H1 (cell line): ENCODE results near the gene CHD1L. TPM values are rescaled to one million over a fixed set of nuclear protein-coding genes. Genes with fewer than 3 reads are reported as not detected.

Experiments
- CHD2 ChIP-seq: IDR thresholded peaks from 2 replicates; pipeline ENCODE4 v1.6.1; 2012; ENCODE audit warnings: low read length, improper control_type of control experiment
- HDAC6 ChIP-seq: IDR thresholded peaks from one replicate; pipeline ENCODE4 v1.7.1; 2012; ENCODE audit warnings: low read depth, mild to moderate bottlenecking, inconsistent platforms, low read length, moderate library complexity
- KDM5A ChIP-seq: fragments of 200-600 bp; IDR thresholded peaks from 2 replicates; pipeline ENCODE4 v1.7.1; 2012; ENCODE audit warnings: mild to moderate bottlenecking, low read length, inconsistent platforms, mixed read lengths
- MAFK ChIP-seq: IDR thresholded peaks from 2 replicates; pipeline ENCODE4 v1.6.1; 2012; ENCODE audit warnings: low read depth, mild to moderate bottlenecking, improper control_type of control experiment, low read length
- NRF1 ChIP-seq: IDR thresholded peaks from 2 replicates; pipeline ENCODE4 v1.6.1; 2011; ENCODE audit warnings: mild to moderate bottlenecking, low read depth, low read length, improper control_type of control experiment
- PHF8 ChIP-seq: fragments of 200-600 bp; sonication (generic); conservative IDR thresholded peaks from 2 replicates; pipeline ENCODE4 v1.7.1; 2012; ENCODE audit warnings: low read depth, mild to moderate bottlenecking, inconsistent platforms, low read length, moderate library complexity
- SP2 ChIP-seq: IDR thresholded peaks from 2 replicates; pipeline ENCODE4 v1.6.1; 2012; ENCODE audit warnings: mild to moderate bottlenecking, low read length, inconsistent platforms
- SUZ12 ChIP-seq: fragments of 200-600 bp; sonication (generic); IDR thresholded peaks from 2 replicates; pipeline ENCODE4 v1.6.1; 2012; ENCODE audit warnings: mild to moderate bottlenecking, inconsistent platforms, low read length, moderate library complexity, mixed read lengths
- polyA plus RNA-seq, 7 experiments: library from polyadenylated mRNA; depleted of rRNA in 3 of 7; stranded (reverse) in 5 of 7; unstranded in 2 of 7; fragments of >200 nt in 5 of 7; fragments of 200-250 nt in 2 of 7; gene quantifications; 1 replicate in 5 of 7; 2 replicates in 1 of 7; 4 replicates in 1 of 7; pipeline versions ENCODE4 v1.2.1 to v1.2.3, GENCODE V29; 2011 to 2013; ENCODE audit warnings: missing spikeins in 2 of 7, mixed read lengths in 2 of 7
- total RNA-seq: library from RNA; stranded (reverse); fragmentation: NEBNext Ultra II Directional; extraction: Animal tissue kit (Norgen Biotek cat#: 25700); gene quantifications from 2 replicates; pipeline ENCODE4 v1.2.1, GENCODE V29; 2021
- TF ChIP-seq, protein P1 (sequence below), 3 experiments: IDR thresholded peaks; 1 replicate in 2 of 3; 2 replicates in 1 of 3; pipeline versions ENCODE4 v1.5.1 to v1.6.1; 2011; ENCODE audit warnings: low read length in 3 of 3, mild to moderate bottlenecking in 3 of 3, inconsistent platforms in 2 of 3, low read depth in 1 of 3, moderate library complexity in 1 of 3; ENCODE audit not compliant: insufficient read depth in 1 of 3; ENCODE audit errors: control extremely low read depth in 1 of 3

CHD1L gene
- total and polyA plus RNA-seq, 2 of the 8 experiments (the other 6 are each of a cell fraction or from before 2014, with no cell fraction given) = 20.2 to 51.2 TPM

DNA sequence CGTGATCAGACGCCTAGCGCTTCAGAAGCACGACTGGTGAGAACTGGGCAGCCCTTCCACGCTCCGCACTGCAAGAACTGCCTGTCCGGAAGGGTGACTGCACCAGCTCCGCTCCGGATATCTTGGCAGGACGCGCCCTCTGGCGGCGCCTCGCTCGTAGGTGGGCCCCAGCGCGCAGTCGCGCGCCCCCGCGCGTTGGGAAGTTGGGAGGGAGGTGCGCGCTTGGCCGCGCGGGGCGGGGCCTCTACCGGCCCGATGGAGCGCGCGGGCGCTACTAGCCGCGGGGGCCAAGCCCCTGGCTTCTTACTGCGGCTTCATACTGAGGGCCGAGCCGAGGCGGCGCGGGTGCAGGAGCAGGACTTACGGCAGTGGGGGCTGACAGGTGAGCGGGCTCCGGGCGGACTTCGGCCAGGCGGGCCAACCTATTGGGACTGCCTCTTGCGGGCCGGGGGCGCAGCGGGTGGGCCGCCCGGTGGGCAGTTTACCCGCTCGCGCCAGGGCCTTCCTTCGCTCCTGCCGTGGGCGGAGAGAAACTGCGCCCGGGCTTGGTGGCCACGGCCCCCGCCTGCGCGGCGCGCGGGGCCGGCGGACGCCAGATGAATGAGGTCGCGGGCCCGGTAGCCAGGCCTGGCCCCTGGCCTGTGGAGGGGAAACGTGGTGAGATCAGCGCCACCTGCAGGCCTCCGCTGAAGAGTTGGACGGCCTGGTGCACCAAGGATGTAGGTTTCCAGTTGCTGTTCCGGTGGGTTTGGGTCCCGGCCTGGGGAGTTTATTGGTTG lies at the start of gene CHD1L (continued):
- TF ChIP-seq HDAC6 (no peak), KDM5A (0 out of 2 replicates have a peak, but pooled peaks have one; percentile 21), MAFK (no peak), SP2 (no peak), PHF8 (peak; percentile 97), CHD2 (no peak), SUZ12 (no peak), NRF1 (no peak)
- TF ChIP-seq, protein P1, sequence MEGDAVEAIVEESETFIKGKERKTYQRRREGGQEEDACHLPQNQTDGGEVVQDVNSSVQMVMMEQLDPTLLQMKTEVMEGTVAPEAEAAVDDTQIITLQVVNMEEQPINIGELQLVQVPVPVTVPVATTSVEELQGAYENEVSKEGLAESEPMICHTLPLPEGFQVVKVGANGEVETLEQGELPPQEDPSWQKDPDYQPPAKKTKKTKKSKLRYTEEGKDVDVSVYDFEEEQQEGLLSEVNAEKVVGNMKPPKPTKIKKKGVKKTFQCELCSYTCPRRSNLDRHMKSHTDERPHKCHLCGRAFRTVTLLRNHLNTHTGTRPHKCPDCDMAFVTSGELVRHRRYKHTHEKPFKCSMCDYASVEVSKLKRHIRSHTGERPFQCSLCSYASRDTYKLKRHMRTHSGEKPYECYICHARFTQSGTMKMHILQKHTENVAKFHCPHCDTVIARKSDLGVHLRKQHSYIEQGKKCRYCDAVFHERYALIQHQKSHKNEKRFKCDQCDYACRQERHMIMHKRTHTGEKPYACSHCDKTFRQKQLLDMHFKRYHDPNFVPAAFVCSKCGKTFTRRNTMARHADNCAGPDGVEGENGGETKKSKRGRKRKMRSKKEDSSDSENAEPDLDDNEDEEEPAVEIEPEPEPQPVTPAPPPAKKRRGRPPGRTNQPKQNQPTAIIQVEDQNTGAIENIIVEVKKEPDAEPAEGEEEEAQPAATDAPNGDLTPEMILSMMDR (IDR thresholded peaks at IDR 0.05; ENCODE audit: control extremely low read depth in 1 of 3, insufficient read depth in 1 of 3, low read depth in 1 of 3, low read length in 3 of 3) = peak; percentile 94 to 100 (median 96)
